Occipital lobe (tissue), 2 donors: ENCODE data around the gene SPIN2A. TPM values are rescaled to one million over a fixed set of nuclear protein-coding genes. Genes with fewer than 3 reads are reported as not detected.
"Not testable (repeated sequence)": the region's sequence is repeated elsewhere in the genome, so short reads cannot be mapped to it uniquely, and the experiment has no call there.

Experiments
- DNase-seq: peaks from one replicate; lab custom pipeline; 2025; lab: John Stamatoyannopoulos, UW
- total RNA-seq: library from RNA; depleted of rRNA; stranded (reverse); fragments of >200 nt; gene quantifications from one replicate; pipeline ENCODE4 v1.2.3, GENCODE V29; 2014

The SPIN2A gene
- 3.3 TPM for total RNA-seq

DNA sequence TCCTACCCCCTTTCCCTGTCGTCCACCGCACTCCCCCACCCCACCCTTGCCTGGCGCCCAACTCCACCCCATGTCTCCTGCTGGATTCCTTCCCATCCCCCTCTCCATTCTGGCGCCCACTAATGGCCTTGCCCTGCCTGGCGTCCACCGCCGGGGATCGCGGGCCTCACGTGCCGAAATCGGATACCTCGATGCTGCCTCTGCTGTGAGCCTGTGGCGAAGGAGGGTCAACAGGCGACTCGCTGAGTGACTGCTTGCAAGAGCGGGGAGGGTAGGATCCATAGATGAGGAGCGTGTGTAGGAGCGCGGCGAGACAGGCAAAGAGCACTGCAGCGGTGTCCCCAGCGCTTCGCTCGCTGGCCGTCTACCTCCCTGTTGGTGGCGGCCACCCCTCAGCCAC lies at the start of gene SPIN2A:
Gene SPIN2A, minus strand, starts transcription at position 325 of the 400 bp plus-strand sequence. CDS start 800 bp downstream, outside the sequence.
- peak; percentile 0 for DNase-seq

DNA sequence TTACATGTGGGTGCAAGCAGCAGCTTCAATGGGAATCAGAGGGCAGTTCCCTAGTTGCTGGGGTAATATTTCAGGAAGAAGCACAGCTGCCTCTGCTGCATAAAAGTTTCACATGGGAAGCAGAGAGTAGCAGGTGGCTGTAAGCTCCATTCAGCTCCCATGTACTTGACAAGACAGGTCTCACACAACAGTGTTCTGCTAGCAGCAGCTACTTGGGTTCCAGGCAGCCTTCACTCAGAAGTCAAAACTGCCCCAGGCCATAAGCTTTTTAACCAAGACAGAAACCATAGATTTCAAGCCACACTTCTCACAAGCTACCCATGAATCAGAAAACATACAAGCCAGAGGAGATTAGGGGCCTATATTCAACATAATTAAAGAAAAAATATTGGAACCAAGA lies 41.4 kb upstream of the SPIN2A start:
- DNase-seq: no peak

DNA sequence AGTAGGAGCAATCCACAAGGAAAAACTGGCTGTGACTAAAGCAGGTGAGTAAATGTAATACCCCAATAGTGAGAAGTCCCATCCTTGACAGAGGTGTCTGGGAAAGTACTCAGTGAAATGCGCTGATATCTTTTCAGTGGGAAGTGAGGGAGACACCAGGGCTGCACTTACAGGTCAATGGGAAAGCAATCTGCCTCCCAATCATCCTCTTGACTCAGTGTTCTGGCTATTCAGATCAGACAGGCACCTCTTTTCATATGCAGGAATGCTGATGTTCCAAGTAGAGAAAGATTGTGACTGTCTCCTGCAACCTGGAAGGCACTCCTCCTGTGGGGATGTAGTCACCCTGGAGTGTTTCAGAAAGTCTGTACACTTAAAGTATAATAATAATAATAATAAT lies 39.9 kb upstream of the SPIN2A start:
- DNase-seq: no peak

GRCh38 chrX:57172544-57172943 lies 35.3 kb upstream of the SPIN2A start:
- no peak for DNase-seq

GRCh38 chrX:57156397-57157049 lies 19.3 kb upstream of the SPIN2A start:
- no peak for DNase-seq

DNA sequence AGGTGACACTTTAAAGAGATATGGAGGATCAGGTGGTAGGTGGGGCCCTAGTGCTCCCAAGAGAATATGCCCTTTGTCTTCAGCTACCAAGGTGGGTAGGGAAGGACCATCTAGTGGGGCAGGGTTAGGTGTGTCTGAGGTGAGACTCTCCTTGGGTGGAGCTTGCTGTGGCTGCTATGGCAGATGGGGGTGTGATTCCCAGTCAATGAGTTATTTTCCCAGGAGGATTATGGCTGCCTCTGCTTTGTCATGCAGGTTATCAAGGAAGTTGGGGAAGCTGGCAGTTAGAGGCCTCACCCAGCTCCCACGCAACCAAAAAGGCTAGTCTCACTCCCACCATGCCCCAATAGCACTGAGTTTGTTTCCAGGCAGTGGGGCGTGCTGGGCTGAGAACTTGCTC lies 18.0 kb upstream of the SPIN2A start:
- no peak for DNase-seq

DNA sequence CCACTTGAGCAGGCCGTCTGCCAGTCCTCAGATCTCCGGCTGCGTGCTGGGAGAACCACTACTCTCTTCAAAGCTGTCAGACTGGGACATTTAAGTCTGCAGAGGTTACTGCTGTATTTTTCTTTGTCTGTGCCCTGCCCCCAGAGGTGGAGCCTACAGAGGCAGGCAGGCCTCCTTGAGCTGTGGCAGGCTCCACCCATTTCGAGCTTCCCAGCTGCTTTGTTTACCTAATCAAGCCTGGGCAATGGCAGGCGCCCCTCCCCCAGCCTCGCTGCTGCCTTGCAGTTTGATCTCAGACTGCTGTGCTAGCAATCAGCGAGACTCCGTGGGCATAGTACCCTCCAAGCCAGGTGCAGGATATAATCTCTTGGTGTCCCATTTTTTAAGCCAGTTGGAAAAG lies 15.0 kb upstream of the SPIN2A start:
- not testable (repeated sequence) for DNase-seq

GRCh38 chrX:57138674-57139073 lies 1.5 kb upstream of the SPIN2A start:
- no peak for DNase-seq

DNA sequence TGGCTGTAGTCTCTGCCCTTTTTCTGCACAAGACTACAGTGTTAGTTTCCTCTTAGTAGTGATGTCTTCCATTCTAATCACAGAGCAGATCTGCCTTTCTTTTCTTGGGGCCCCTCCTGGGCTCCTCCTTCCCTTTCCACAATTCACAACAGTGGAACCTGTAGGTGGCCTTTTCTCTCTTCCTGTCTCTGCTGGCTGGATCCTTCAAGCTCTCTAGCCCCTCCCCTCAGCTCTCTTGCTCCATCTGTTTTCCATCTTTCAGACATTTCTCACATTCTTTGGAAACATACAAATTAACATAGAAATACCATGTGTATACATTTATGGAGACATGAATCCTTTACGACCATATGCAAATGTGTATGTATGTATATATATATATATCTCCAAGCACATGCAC lies 304 bp upstream of the SPIN2A start:
- DNase-seq: no peak

DNA sequence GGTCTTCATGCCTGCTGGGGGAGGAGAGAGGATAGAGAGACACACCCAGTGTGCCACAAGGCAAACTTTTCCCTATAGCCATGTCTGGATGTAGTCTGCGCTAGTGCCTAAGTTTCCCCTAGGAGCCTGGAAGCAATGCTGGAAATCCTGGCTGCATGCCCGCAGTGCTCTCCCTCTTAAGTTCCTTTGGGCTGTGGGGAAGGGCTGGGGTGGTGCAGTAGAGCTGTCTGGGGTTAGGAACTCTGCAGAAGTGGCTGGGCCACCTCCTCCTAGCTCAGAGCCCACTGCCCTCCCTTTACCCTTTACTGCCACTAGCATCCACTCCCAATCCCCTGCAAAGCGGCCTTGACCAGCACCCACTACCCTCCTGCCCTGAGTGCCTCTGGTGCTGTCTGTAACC lies 608 bp downstream of the SPIN2A start:
- not testable (repeated sequence) for DNase-seq

DNA sequence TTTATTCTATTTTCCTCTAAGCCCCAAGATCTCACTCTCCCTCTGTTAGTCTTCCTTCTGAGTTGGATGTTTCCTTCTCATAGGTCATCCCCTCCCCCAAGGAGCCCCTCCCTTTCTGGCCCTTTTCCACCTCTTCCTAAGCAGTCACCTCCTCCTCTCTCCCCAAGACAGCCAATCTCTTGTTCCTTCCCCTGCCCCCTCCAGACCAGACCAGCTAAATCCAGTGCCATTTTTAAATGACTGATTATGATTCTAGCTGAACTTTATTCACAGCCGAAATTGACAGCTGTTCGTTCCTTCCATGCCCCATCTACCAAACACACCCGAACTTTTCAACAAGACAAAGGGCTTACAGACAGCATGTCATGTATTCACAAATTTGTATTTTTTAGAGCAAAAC lies 1.9 kb downstream of the SPIN2A start:
- DNase-seq: no peak

DNA sequence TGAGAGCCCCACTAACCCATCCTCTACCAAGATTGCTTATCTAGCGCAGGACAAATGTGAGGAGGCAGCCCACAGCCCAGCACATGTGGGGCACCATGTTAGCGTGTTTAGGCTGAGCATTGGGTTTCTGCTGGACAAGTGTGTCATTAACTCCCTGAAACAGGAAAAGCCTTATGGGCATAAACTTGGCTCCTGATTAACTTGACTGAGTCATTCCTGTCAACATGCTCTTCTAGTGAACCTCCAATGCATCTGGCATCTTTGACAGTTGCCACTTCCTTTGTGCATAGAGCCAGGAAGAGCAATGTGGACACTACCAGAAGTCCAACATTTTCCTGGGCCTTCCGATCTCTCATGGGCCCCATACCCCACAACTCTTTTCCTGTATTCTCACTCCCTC lies 2.5 kb downstream of the SPIN2A start:
- DNase-seq: no peak

DNA sequence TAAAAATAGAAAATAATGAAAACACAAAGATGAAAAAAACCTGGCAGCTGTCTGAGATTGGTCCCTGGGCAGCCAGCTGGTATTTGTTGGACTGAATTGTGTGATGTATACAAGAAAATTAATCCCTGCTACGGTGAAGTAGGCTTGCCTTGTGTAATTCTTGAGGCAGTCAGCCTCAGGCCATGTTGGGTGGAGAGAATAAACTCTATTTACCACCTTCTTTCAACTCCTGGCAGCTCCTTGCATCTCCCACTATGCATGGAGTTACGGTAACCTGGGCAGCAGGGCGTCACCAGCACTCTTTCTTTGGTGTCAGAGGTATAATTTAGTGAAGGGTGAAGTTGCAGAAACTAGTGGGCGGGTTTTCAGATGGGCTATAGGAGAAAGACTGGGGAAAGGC lies 3.5 kb downstream of the SPIN2A start:
- DNase-seq: no peak

DNA sequence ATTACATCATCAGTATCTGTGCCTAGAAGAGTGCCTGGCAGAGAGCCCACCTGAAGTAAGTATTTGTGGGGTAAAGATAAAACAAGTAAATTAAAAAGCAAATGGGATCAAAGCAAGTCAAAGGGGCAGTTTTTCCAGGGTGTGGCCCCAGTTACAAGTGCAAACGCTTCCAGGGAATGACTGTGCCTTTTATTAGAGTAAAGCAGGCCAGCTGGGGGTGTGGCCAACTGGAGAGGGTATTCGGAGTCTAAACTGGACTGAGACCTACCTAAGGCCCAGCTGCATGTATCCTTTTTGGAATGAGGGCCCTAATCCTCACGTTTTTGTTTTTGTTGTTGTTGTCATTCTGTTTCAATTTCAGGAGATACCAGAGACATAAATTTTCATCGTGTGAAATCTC lies 3.9 kb downstream of the SPIN2A start:
- DNase-seq: not testable (repeated sequence)

- DNase-seq: no peak
Measured at GRCh38 chrX:57132046-57132445, 5.2 kb downstream of the SPIN2A start.

- DNase-seq: no peak
Measured at GRCh38 chrX:57121816-57122215, 15.4 kb downstream of the SPIN2A start.

GRCh38 chrX:57121162-57121755 lies 15.9 kb downstream of the SPIN2A start, which contains the start of gene SPIN2B:
TSS of gene SPIN2B (minus strand) at chrX:57121548.
- DNase-seq: peak; percentile 74

DNA sequence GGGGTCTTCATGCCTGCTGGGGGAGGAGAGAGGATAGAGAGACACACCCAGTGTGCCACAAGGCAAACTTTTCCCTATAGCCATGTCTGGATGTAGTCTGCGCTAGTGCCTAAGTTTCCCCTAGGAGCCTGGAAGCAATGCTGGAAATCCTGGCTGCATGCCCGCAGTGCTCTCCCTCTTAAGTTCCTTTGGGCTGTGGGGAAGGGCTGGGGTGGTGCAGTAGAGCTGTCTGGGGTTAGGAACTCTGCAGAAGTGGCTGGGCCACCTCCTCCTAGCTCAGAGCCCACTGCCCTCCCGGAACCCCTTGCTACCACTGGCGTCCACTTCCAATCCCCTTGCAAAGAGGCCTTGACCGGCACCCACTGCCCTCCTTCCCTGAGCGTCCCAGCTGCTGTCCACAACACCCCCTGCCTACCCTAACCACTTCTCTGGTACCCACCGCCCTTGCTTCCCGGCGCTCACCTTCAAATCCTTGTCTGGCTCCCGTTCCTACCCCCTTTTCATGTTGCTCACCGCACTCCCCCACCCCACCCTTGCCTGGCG lies 16.5 kb downstream of the SPIN2A start:
- peak; percentile 0 for DNase-seq

- DNase-seq: no peak
Measured at GRCh38 chrX:57119416-57119815, 17.8 kb downstream of the SPIN2A start.

GRCh38 chrX:57117566-57117965 lies 19.6 kb downstream of the SPIN2A start:
- not testable (repeated sequence) for DNase-seq

DNA sequence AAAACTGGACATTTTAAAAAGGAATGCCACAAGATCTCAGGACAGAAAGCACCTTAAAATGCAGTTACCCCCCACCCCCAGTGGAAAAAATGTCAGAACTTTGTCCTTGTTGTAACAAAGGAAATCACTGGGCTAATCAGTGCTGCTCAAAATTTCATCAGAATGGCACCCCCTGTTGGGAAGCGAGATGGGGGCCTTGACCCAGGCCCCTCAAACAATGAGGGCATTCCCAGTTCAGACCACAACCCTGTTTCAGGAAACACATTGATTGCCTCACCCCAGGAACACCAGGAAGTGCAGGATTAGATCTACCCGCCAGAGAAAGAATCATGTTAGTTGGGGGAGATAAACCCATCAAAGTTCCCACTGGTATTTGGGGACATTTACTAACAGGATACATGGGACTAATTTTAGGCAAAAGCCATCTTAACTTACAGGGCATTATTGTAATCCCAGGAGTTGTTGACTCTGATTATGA lies 32.2 kb downstream of the SPIN2A start:
- no peak for DNase-seq

- no peak for DNase-seq
Measured at GRCh38 chrX:57104406-57104805, 32.8 kb downstream of the SPIN2A start.

DNA sequence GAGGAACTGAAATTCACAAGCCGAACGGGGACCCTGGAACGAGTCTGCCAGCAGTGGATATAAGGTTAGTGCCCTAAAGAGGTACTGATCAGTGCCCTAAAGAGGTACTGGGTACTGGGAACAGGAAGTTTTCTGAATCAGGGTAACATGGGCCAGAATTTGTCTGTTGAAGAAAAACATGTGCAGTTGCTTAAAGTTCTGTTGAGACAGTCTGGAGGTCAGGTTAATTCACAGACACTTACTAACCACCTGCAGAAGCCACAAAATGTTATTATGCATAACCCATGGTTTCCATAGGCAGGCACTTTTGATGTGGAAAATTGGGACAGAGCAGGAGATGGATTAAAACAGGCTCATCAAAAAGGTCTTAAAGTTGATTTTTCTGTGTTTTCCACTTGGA lies 33.7 kb downstream of the SPIN2A start:
- DNase-seq: no peak
